Effector CD4-positive, alpha-beta T cell (primary cell): ENCODE results near the gene DCAF12L2. TPM values are rescaled to one million over a fixed set of nuclear protein-coding genes. Genes with fewer than 3 reads are reported as not detected.
"Not testable (repeated sequence)": the region's sequence is repeated elsewhere in the genome, so short reads cannot be mapped to it uniquely, and the experiment has no call there.

Source experiments
- DNase-seq: peaks from one replicate; pipeline ENCODE4 v3.0.0-alpha.2; 2020
- total RNA-seq: gene quantifications from one replicate; lab custom pipeline; 2026; lab: John Stamatoyannopoulos, UW

Gene DCAF12L2
- total RNA-seq = not detected

- DNase-seq = no peak
Observed at GRCh38 chrX:126165721-126166461, at the start of gene DCAF12L2. TSS of gene DCAF12L2 (minus strand) at chrX:126166289. CDS start at chrX:126165924, 365 bp downstream.

DNA sequence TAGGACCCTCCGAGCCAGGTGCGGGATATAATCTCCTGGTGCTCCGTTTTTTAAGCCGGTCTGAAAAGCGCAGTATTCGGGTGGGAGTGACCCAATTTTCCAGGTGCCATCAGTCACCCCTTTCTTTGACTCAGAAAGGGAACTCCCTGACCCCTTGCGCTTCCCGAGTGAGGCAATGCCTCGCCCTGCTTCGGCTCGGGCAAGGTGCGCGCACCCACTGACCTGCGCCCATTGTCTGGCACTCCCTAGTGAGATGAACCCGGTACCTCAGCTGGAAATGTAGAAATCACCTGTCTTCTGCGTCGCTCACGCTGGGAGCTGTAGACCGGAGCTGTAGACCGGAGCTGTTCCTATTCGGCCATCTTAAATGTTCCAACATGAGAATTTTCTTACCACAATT is 24.8 kb upstream of the DCAF12L2 start:
- not testable (repeated sequence) for DNase-seq

GRCh38 chrX:126177133-126177840 is 11.2 kb upstream of the DCAF12L2 start:
- DNase-seq = no peak

DNA sequence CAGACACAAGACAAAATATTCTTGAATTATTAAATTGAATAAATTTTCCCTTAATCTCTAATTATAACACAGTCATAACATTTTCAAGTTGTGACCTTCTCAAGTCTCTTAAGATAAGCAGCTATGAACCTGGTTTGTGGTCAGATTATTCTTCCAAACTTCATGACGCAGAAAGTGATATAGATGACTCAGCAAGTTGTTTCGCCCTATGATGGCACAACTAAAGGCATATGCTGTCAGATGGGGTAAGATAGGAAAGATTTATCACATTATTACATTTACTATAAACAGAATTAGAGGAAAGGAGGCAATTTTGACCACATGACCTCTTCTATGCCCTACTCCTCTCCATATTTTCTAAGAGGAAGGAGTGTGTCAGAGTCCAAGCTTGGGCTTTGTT is 4.6 kb upstream of the DCAF12L2 start:
- no peak for DNase-seq

DNA sequence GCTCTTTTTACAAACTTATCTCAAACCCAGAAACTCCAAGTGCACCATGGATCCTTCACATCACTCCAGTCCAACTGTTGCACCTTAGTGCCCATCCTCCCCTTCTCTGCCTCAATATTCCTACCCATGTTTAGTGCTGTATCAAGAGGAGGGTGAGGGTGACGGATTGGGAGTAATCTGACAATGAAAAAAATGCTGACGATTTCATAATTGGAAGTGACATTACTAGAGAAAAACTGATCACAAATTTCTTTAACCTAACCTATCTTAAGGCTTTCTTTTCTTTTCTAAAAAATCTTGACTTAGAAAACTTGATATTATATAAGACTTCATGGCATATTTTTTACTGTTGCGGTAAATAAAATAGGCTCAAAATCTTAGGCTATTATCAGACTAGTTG is 1.5 kb upstream of the DCAF12L2 start:
- DNase-seq = no peak

- DNase-seq = no peak
Observed at GRCh38 chrX:126165401-126165720, 728 bp downstream of the DCAF12L2 start.

DNA sequence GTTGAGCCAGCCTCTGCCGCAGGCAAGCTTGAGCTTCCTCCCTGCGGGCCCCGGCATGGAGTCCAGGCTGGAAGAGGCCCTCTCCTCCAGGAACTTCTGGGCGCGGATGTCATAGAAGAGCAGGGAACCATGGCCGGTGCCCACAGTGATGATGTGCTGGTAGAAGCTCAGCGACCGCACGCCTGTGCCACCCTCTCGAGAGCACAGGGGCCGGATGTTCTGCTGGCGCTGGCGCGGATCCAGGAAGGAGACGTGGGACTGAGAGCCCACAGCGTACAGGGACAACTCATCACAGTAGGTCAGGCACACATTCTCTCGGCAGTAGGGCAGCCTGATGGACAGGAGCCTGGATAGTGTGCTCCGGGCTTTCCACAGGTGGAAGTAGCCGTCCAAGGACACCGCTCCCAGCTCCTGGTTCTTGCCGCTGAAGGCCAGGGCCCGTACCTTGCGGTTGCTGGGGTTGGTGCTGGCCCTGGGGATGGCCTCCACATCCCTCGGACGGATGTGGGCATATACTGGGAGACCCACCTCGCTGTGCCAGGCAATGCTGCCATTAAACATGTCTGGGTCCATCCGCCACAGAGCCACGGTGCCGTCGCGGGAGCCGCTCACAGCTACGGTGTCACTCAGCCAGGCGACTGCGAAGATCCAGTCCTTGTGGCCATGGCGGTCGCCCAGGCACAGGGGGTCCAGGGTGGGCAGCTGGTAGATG is 1.2 kb downstream of the DCAF12L2 start:
- no peak for DNase-seq

DNA sequence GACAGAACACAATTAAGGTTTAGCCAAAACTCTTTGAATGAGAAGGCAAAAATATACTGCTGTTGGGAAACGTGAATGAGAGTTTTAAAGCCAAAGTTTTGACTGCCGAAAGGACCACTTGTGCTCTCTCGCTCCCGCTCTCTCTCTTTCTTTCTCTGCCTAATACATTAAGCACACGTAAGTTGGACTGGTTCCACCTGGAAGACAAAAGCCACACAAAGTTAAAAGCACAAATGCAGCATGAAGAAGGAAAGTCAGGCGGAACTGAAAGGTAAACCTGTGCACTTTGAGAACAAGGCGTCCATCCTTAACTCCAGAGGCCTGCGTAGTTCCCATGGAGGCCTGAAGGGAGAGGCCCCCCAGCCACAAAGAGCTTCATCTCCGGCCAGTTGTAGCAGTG is 1.9 kb downstream of the DCAF12L2 start:
- DNase-seq = no peak

DNA sequence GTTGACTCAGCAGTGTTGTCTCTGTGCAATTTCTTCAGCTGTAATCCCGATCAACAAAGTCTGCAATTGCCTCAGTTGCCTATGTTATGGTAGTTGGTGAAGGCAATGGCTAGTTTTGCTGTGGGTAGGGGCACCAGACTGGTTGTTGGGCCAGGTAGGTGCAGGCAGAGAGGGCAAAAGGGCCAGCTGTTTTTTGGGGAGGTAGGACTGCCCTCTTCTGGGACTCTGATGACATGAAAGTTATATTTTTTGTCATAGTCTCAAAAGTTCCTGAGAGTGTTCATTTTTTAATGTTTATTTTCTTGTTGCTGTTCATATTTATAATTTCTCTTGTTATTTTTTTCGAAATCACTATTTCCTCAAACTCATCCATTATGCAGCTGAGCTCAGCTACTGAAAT is 25.1 kb downstream of the DCAF12L2 start:
- DNase-seq = no peak

DNA sequence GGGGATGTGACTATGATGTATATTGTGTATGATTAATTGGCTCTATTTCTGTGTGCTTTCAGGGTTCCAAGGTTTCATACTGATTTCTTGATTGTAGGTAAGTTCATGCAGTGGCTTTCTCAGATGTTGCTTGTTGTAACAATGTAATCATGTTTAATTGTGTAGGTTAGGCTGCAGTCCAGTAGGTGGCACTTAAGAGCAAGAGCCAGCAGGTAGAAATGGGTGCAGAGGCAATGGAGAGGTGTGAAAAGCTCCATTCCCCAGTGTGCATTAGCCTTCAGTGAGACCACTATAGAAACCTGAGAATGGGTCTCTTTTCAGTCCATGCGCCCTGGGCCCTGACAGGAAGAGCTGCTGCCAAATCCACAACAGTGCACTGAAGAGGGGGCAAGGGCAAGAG is 28.2 kb downstream of the DCAF12L2 start:
- DNase-seq = no peak

DNA sequence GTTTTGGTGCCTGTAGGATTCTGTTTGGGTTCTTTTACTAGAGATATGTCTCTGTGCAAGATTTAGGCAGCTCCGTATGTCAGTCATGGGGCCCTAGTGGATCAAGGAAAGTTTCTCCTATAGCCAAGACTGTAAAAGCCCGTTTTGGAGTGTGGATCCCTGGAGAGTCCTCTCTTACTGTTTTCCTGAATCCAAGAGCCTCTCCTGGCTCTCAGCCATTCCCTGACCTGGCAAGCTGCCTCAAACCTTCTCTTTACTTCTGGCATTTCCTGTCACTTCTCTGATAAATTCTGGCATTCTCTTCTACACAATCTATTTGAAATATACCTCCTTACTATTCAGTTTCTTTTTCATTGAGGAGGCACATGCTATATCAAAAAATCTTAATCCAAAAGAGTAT is 41.4 kb downstream of the DCAF12L2 start:
- no peak for DNase-seq
